Measurements from ENCODE around the gene UGT1A9. TPM values are rescaled to one million over a fixed set of nuclear protein-coding genes. Genes with fewer than 3 reads are reported as not detected.

Gene UGT1A9
- polyA plus RNA-seq, 1 of the 3 experiments (the other 2 are of a cell fraction): not detected

DNA sequence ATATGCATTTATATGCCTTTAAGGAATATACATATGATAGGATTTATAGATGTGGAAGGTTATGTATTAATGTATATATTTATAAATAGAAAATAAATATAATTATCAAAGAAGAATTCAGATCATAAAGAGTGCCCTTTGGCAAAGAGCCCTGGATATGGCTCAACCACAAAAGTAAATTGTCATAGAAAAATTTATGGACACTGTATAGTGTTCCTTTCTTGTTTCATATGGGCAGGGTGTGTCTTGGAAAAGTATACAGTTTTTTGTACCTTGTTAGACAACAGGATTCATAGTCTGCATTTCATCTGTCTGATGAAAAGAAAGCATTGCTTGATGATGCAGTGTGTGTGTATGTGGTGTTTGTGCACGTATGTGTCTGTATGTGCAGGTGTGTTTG lies 12.9 kb downstream of the UGT1A9 start:
- WGBS (ENCODE audit: low lambda C conversion rate): 25% methylated on average over 1 of the region's 1 CpG
- Histone ChIP-seq H3K27ac (ENCODE audit: low read depth in 2 of 2, low read length in 1 of 2) (no peak overlapping the region), H4K20me1 (ENCODE audit: insufficient read depth) (no peaks in the 10 kb centered on the region), H3K27me3 (ENCODE audit: insufficient read depth) (no peaks in the 10 kb centered on the region), H3K4me1 (ENCODE audit: control insufficient read depth in 1 of 2, insufficient read depth in 2 of 2, low read depth in 1 of 2, low read length in 1 of 2) (no peaks in the 10 kb centered on the region), H3K79me2 (ENCODE audit: insufficient read depth) (no peaks in the 10 kb centered on the region), H3K9me3 (no peaks in the 10 kb centered on the region), H3K36me3 (replicated peaks in 1 of 2; ENCODE audit: control insufficient read depth in 1 of 2, insufficient read depth in 2 of 2, low read length in 1 of 2) (no peaks in the 10 kb centered on the region), H2AFZ (ENCODE audit: low read depth) (no peak overlapping the region), H3K4me2 (no peak overlapping the region), H3K9ac (no peak overlapping the region), H3K9me2 (no peaks in the 10 kb centered on the region), H3K4me3 (ENCODE audit: low read depth in 2 of 2, low read length in 1 of 2) (no peak overlapping the region), H3F3A (replicated peaks; ENCODE audit: insufficient read depth) (no peaks in the 10 kb centered on the region)
- POLR2A ChIA-PET: no interaction called here
- no peak for DNase-seq
- CTCF ChIA-PET: no interaction called here
- TF ChIP-seq USF1 (IDR thresholded peaks at IDR 0.05; ENCODE audit: borderline replicate concordance, low read depth): no peak
- TF ChIP-seq TAF1 (IDR thresholded peaks at IDR 0.05; ENCODE audit: borderline replicate concordance, low read depth, low read length): no peak
- TF ChIP-seq FOSL2 (IDR thresholded peaks at IDR 0.05; ENCODE audit: borderline replicate concordance, low read depth): no peak
- no peak for TF ChIP-seq SIN3A (IDR thresholded peaks at IDR 0.05; ENCODE audit: borderline replicate concordance, low read depth, low read length)
- TF ChIP-seq MAX (IDR thresholded peaks at IDR 0.05; ENCODE audit: low read depth): no peak
- TF ChIP-seq MEF2A (IDR thresholded peaks at IDR 0.05; ENCODE audit: borderline replicate concordance, low read depth): no peak
- no peak for TF ChIP-seq EZH2phosphoT487 (IDR thresholded peaks at IDR 0.05; ENCODE audit: borderline replicate concordance, low read depth)
- TF ChIP-seq USF2 (IDR thresholded peaks at IDR 0.05; ENCODE audit: borderline replicate concordance, low read depth, low read length): no peak
- TF ChIP-seq GATA2 (CRISPR knock-in tag; IDR thresholded peaks at IDR 0.05): no peak
- no peak for TF ChIP-seq NFIC (IDR thresholded peaks at IDR 0.05; ENCODE audit: borderline replicate concordance)
- no peak for TF ChIP-seq RFX5 (IDR thresholded peaks at IDR 0.05; ENCODE audit: low read length)
- TF ChIP-seq TCF12 (IDR thresholded peaks at IDR 0.05): no peak
- no peak for TF ChIP-seq RCOR1 (IDR thresholded peaks at IDR 0.05; ENCODE audit: low read length)
- no peak for TF ChIP-seq NRF1 (IDR thresholded peaks at IDR 0.05; ENCODE audit: low read depth, low read length)
- no peak for TF ChIP-seq RAD21 (IDR thresholded peaks at IDR 0.05; ENCODE audit: low read length)
- no peak for TF ChIP-seq JUND (IDR thresholded peaks at IDR 0.05)

- no peaks in the 10 kb centered on the region for H3K27me3 ChIP-seq (ENCODE audit: insufficient read depth)
- WGBS (ENCODE audit: low lambda C conversion rate): 62% methylated on average over 5 of the region's 5 CpGs
- no peak overlapping the region for H3K27ac ChIP-seq (ENCODE audit: low read depth in 2 of 2, low read length in 1 of 2)
- H3K4me1 ChIP-seq (ENCODE audit: control insufficient read depth in 1 of 2, insufficient read depth in 2 of 2, low read depth in 1 of 2, low read length in 1 of 2): no peaks in the 10 kb centered on the region
- no peaks in the 10 kb centered on the region for H3K9me2 ChIP-seq
- no peak overlapping the region for H3K4me3 ChIP-seq (ENCODE audit: low read depth in 2 of 2, low read length in 1 of 2)
- no peak for TF ChIP-seq RXRA (IDR thresholded peaks at IDR 0.05; ENCODE audit: borderline replicate concordance, low read depth)
- TF ChIP-seq FOXM1 (IDR thresholded peaks at IDR 0.05; ENCODE audit: low read depth): no peak
- no peak for TF ChIP-seq IRF3 (IDR thresholded peaks at IDR 0.05; ENCODE audit: low read depth, low read length)
- no peak for TF ChIP-seq TAF1 (IDR thresholded peaks at IDR 0.05; ENCODE audit: borderline replicate concordance, low read depth, low read length)
- no peak for TF ChIP-seq USF1 (IDR thresholded peaks at IDR 0.05; ENCODE audit: borderline replicate concordance, low read depth)
- no peak for TF ChIP-seq JUND (IDR thresholded peaks at IDR 0.05)
- TF ChIP-seq SIN3A (IDR thresholded peaks at IDR 0.05; ENCODE audit: borderline replicate concordance, low read depth, low read length): no peak
- TF ChIP-seq POLR2AphosphoS5 (IDR thresholded peaks at IDR 0.05; ENCODE audit: low read depth, low read length): no peak
- H3F3A ChIP-seq (replicated peaks; ENCODE audit: insufficient read depth): no peaks in the 10 kb centered on the region
- ChIA-PET POLR2A (no interaction called here), CTCF (no interaction called here)
- no peaks in the 10 kb centered on the region for H3K79me2 ChIP-seq (ENCODE audit: insufficient read depth)
- H3K4me2 ChIP-seq: no peak overlapping the region
- no peak for DNase-seq
- no peaks in the 10 kb centered on the region for H4K20me1 ChIP-seq (ENCODE audit: insufficient read depth)
- no peaks in the 10 kb centered on the region for H3K9me3 ChIP-seq
- no peak overlapping the region for H3K9ac ChIP-seq
- no peak overlapping the region for H2AFZ ChIP-seq (ENCODE audit: low read depth)
- no peaks in the 10 kb centered on the region for H3K36me3 ChIP-seq (replicated peaks in 1 of 2; ENCODE audit: control insufficient read depth in 1 of 2, insufficient read depth in 2 of 2, low read length in 1 of 2)
Measured at GRCh38 chr2:233686928-233687327, 15.2 kb downstream of the UGT1A9 start.
